Activated naive CD8-positive, alpha-beta T cell treated with anti-CD3 and anti-CD28 coated beads, Interleukin-2, amount 50 U/mL, for 16 hours (primary cell): ENCODE data around the gene BMF.
"Not testable (repeated sequence)": the region's sequence is repeated elsewhere in the genome, so short reads cannot be mapped to it uniquely, and the experiment has no call there.

Source experiments
- DNase-seq: peaks from one replicate; pipeline ENCODE4 v3.0.0-alpha.2; 2020; ENCODE audit warnings: low read depth, low spot score

BMF gene

DNA sequence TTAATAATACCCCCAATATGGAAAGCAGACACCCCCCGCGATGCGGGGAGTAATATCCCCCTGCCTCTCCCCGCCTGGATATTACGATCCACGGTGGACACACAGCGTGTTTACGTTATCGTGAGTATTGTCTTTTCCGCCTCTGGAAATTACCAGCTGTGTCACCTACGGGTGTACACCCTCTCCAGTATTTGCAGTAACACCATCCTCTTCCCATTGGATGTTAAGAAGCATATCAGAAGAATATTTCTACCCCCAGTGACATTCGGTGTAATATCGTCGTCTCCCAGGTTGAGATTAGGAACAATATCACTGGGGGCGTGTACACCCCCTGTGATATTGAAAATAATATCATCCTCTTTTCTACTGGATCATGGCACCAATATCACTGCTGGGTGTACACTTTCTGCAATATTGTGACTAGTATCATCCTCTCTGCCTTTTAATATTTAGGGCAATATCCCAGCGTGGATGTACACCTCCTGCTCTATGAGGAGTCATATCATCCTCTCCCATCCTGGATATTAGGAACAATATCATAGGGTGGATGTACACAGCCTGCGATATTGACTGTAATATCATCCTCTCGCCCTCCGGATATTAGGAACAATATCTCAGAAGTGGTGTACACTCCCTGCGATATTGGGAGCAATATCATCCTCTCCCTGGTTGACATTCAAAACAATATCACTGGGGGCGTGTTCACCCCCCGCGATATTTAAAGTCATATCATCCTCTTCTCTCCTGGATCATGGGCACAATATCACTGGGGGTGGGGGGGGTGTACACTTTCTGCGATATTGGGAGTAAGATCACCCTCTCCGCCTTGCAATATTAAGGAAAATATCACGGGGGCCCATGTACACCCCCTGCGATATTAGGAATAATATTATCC, 20.3 kb upstream of the BMF start:
- no peak for DNase-seq

DNA sequence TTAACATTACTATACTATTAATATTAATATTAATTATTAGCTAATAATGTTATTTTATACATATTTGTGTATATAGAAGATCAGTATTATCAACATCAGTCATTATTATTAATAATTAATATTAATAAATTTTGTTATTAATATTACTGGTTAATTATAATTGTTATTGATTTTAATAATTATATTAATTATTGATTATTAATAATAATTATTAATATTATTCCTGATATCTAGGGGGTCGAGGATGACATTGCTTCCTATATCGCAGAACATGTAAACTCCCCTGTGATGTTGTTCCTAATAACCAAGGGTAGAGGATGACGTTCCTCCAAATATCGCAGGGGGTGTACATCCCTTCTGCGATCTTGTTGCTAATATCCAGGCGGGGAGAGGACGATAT, 17.3 kb upstream of the BMF start:
- DNase-seq: no peak

DNA sequence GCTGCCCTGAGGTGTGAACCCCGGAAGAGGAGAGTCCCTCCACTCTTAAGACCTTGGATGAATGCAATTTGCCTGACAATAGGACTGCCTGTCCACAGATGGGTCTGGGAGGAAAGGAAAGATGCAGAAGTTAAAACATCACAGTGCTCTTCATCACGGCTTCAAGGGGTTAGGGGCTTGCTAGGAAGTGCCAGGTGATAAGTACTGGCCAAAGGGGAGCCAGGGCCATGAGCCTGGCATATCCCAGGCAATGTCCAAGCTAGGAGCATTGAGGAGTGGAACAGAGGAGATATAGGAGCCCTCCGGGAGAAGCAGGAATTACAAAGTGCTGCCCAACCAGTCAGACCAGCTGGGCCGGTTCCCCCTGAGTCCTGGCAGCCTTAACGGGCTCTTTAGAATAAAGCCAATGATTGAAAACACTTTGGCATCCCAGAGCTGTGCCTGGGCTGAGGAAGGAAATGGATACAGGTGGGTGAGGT, 16.2 kb upstream of the BMF start:
- DNase-seq: not testable (repeated sequence)

DNA sequence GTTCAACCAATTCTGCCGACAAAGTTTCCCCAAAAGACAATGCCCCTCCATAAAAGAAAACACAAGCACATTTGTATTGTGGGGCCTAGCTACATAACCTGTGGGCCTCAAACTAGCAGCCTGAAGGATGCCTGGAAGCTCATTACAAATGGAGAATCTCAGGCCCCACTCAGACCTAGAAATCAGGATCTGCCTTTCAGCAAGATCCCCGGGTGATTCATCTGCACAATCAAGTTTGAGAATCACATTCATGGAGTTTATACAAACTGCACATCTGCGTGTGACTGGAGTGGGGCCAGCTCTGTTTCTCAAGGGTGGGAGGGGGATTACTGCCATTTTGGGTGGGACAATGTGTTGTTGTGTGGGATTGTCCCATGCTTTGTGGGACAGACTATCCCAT, 15.7 kb upstream of the BMF start:
- not testable (repeated sequence) for DNase-seq

DNA sequence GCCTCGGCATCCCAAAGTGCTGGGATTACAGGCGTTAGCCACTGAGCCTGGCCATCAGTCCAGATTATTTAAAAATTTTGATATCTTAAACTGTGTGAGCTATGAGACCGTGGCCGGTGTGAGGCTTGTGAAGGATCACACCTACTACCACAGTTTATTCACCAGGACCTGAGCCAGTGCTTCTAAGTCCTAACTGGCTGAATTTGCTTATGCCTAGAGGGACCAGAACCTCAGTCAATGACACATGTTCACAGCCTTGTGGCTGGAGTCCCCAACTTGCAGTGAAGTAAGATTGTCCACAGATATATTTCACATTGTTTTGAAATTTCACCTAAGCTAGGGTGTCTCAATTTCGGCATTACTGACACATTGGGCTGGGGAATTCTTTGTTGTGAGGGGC, 15.2 kb upstream of the BMF start:
- DNase-seq: not testable (repeated sequence)

DNA sequence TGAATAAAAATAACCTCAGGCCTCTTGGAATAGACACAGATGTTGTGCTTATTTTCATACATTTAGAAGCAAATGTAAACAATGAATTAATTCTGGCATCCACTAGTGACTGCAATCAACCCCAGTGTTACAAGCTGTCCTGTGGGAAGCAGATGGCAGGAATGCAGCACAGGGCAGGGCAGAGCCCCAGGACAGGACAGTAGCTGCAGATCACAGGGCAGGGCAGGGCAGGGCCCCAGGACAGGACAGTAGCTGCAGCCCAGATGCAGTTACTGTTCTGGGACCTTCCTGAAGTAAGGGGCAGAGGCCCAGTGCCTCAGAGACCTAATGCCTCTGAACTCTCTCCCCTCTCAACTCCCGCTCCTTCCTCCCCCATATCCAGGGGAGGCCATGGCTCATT, 14.3 kb upstream of the BMF start:
- not testable (repeated sequence) for DNase-seq

DNA sequence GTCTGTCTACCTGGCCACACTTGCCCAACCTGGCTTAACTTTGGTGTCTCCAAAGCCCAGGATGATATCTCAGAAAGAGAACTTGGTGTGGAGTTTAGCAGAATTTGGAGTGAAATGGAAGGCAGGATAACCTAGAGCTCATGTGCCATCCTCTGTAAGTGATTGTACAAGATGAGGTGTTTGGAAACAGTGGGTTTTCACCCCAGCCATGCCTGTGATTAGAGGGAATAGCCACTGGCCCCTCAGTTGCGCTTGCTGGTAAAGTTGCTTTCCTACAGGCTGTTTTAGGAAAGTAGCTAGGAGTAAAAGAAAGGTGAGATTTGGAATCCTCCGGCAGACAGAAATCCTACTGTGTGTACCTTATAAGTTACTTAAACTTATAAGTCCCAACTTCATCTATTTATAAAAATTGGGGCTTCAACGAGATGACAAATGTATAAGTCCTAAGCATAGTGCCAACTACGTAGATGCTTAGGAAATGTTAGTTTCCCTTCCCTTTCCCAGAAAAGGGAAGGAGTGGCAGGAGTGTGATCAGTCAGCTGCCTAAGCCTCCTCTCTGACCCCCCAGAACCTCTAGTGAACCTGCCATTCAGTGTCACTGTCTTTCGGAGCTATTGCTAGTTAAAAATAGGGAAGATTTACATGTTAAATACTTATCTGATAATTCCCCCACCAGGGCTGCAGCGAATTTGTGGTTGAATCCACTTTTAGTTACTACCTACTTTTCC, 13.4 kb upstream of the BMF start:
- DNase-seq: no peak

DNA sequence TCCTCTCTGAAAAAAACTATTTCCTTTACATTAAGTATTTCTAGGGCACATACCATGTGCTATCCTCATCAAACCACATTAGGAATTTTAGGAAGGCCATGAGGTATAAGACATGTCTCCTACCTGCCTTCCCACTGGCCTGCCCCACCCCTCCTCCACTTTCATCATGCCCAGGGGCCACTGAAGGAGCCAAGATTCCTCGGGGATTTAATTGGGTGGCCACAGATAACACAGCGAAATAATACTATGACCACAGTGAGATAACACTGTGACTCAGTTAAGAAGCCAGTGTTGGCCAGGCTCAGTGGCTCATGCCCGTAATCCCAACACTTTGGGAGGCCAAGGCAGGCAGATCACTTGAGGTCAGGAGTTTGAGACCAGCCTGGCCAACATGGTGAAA, 9.8 kb upstream of the BMF start:
- no peak for DNase-seq

DNA sequence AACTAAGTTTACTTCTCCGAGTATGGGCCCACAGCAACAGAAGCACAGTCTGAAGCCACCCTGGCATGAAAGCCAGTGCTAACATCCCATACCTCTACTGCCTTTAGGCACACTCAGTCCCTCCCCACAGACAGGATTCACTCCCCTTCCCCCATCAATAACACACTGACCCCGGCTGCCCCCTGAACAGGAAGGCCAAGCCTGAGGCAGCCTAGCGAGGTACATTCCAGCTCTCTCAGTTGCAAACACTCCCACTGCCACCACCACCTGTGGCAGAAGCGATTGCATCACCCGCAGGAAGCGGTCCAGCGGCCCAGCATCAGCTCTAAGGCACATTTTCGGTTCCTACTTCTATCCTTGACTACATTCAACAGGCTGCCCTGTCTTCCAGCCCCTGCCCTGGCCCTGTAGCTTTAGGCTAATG, 7.0 kb upstream of the BMF start:
- no peak for DNase-seq

DNA sequence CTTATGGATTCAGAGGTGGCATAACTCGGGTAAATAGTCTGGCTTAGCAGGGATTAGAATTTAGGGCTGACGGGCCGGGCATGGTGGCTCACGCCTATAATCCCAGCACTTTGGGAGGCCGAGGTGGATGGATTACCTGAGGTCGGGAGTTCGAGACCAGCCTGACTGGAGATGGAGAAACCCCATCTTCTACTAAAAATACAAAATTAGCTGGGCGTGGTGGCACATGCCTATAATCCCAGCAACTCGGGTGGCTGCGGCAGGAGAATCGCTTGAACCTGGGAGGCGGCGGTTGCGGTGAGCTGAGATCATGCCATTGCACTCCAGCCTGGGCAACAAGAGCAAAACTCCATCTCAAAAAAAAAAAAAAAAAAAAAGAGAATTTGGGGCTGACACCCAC, 6.4 kb upstream of the BMF start:
- not testable (repeated sequence) for DNase-seq

DNA sequence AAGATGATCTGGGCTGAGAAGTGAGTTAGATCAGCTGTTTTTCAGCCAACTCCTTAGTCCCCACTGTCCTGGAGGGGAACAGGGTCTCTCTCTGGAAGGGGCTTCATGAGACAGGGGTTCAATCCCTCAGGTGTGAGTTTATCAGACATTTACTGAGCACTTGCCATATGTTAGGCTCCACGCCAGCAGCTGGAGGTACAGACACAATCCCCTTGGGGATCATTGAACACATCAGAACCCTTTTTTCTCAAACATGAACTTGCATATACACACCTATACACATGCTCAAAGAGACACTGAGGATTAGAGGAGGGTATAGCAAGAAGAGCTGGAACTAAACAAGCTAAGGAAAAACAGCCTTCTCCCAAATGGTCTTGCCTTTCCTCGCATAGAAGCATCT, 5.5 kb upstream of the BMF start:
- DNase-seq: no peak

DNA sequence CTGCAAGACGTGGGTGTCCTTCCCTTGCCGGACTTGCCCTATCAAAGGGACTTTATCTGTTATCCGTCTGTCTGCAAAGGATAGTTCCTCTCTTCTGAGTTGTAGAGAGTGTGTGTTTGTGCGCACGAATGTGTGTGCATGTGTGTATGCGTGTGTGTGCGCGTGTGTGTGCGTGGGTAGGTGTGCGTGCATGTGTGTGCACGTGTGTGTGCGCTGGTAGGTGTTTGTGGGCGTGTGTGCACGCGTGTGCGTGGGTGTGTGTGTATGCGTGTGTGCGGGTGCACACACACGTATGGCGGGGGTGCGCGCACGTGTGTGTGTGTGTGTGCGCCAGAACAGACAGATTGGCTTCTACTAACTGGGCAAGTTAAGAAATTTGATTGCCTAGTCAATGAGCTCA, 4.1 kb upstream of the BMF start:
- no peak for DNase-seq

DNA sequence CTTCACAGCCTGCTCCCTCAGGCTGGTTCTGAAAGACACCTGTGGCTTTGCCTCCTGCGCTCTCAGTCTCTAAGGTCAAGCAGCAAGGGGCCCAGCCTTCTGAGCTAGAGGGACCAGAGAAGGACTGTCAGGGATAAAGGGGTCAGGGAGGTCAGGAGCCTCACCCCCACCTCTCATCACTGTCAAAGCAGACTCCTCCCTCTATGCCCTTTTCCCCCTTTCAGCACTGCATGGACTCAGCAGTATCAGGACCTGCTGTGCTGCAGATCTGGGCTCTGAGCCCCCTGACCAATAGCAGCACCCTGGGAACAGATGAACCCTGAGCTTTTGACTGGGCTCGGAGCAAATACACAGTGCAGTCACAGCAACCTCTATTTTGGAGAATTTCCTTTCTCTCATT, 3.2 kb upstream of the BMF start:
- DNase-seq: no peak

DNA sequence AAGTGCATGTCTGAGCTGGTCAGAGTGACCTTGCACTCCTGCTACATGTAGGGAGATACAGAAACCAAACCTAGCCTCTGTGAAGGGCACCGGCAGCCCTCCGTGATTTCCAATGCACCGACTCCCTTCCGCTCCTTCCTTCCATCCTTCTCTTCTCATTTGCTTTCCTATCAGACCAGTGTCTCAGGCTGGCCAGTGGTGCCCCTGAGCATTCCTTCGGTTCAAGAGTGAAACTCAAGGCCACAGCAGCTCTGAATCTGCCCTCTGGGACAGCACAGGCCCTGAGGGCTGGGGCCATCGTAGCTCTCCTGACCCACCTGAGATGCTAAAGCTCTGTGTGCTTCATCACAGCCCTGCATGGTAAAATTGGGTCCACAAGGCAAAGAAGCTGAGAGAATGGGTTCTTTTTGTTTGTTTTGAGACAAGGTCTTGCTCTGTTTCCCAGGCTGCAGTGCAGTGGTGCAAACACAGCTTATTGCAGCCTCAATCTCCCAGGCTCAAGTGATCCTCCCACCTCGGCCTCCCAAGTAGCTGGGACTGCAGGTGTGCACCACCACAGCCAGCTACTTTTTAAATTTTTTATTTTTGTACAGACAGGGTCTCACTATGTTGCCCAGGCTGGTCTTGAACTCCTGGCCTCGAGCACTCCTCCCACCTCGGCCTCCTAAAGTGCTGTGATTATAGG, 2.3 kb upstream of the BMF start:
- no peak for DNase-seq

DNA sequence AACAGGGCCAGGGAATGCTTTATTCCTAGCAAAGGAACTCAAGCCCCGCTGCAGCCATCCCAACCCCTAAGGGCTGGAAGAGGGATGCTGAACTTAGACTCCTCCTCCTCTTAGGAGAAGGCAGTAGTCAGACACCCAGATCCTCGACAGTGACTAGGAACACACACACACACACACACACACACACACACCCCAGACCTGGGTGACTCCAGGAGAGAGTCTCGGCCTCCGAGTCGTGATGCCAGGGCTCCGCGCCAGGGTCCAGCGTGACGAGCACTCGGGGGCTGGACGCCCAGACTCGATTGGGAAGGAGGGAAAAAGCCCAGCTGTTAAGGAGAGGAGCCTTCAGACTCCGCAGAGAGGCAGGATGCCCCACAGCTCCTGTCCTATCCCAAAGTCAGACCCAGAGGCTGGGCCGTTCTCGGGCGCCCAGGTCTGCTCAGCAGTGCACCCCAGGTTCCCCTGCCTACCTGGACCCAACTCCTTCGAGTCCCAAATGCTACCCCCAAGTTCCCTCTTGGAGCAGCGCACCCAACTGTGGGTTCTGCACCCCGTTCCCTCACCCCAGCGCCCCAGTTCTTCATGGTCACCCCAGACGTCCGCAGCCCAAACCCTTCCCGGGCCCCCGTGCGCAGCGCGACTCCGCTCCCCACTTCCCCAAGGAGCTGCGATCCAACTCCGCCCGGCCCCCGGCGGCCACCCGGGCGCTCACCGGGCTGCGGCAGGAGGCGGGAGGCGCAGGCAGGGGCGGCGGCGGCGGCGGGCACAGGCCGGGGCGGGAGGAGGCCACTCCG, 421 bp downstream of the BMF start:
- no peak for DNase-seq

DNA sequence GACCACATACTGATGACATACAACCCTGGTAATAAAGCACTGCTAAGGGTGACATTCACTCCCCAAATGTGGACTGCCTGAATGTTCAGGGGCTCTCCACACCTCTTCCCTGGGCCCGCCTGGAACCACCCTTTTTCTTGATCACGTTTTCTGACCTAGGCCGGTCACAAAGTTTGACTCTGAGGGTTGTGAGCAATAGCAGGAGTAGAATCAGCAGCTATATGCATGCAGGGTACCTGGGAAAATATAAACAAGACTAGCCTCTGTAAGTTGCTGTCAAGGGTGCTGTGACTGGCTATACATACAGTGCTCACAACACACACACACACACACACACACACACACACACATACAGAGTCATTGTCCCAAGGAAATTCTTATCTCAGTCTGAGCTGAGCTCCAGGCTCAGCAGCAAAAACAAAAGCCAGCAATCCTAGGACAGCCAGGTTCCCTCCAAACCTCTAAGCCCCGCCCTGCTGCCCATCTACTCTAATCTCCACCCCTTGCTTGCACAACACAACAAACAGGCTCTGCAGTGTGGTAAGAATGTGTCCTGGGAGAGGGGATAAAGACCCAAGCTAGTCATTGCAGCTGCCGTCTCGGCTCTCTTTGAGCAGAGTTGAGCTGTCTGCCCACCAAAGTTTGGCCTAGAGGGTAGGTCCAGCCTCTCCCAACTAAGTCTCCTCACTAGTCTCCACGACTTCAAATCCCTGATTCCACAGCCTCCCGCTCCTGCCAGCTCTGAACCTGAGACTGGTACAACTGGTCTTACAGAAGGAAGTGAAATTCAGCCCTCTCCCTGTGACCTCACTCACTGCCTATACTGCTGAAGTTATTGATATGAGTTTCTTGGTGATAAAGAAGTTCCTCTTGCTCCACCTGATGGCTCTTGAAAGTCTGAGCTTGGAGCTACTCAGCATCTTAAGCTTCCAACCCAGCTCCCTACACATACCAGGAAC, 2.2 kb downstream of the BMF start:
- no peak for DNase-seq

DNA sequence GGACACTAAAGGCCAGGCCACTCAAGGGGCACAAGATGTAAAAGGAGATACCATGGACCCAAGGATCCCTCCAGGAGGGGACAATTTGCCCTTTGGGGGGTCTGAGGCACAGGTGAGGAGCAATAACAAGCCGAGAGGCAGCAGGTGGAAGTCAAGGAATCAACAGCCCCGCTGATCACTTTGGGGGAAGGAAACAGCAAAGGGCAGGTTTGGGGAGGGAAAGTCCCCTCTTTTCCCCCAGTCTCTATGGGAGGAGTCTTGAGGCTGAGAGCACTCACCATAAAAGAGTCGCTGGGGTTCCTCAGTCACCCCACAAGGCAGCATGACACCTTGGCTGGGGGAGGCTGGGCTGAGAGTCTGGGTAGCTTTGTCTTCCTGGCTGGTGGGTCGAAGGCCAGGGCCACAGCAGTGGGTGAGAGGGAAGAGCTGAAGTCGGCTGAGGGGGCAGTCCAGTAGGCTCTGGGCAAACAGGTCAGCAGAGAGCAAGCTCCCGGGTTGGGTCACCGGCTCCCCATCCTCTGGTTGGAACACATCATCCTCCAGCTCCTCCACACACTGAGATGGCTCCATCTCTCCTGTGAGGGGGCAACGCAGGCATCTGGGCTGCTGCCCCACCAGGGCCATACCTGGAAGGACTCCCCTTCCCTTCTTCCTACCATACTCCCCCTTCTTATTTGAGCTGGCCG, 3.0 kb downstream of the BMF start:
- DNase-seq: no peak

DNA sequence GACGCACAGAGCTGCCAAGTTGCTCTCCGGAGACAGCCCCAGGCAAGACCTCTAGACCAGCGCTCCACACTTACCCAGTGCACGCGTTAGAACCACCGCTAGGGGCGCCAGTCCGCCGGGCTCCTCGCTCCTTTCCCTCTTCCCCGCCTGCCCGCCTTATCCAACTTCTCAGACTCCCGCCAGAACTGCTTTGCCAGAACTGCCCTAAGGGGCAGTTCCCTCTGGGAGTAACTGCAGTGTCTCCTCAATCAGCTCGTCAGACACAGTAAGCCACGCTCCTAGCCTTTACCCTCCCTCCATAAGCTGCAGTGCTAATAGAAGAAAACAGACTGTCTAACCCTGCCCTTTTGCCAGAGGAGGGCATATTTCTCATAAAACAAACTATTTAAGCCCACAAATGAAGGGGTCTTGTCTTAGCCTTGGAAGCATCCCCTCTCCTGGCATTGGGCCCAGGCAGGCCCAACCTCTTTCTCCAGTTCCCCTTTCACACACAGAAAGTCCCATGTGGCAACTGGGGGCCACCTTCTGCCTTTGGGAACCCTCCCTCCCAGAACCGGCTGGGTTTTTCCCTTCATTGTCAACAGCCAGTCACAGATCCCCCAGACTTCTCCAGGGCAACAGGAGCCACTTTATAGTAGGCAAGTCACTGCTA, 3.7 kb downstream of the BMF start:
- peak; percentile 54 for DNase-seq

DNA sequence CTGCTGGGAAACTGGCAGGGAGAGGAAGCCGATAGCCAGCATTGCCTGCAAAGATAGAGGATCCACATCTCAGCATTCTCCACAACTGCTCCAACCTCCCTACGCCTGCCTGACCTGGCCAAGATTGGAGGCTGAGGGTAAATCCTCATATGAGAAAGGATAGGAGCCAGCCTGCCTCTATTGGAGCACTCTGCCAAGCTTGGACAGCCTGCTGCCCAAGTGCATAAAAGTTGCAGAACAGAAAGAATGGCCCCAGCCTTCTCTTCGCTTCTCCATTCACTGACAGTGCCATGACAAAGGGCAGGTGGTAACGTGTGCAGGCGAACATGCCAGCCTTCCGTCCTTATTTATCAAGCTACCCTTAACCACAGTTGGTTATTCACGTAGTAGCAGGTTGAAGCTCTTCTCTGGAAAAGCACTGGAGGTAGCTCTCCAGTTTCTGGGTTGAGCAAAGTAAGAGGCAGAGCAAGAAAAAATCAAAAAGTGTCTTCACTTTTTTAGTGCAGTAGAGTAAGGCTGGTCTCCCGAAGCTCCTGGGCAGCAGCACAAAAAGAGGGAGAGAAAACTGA, 4.3 kb downstream of the BMF start:
- no peak for DNase-seq
